GM18517 (cell line): ENCODE measurements around the gene APPL1.
"Not testable (repeated sequence)": the region's sequence is repeated elsewhere in the genome, so short reads cannot be mapped to it uniquely, and the experiment has no call there.

Source experiments
- ATAC-seq: cut with Tn5 transposase; IDR thresholded peaks from one replicate; pipeline ENCODE4 v1.9.1; 2021; ENCODE audit warnings: mild to moderate bottlenecking, moderate library complexity; ENCODE audit not compliant: unreplicated experiment

The APPL1 gene

DNA sequence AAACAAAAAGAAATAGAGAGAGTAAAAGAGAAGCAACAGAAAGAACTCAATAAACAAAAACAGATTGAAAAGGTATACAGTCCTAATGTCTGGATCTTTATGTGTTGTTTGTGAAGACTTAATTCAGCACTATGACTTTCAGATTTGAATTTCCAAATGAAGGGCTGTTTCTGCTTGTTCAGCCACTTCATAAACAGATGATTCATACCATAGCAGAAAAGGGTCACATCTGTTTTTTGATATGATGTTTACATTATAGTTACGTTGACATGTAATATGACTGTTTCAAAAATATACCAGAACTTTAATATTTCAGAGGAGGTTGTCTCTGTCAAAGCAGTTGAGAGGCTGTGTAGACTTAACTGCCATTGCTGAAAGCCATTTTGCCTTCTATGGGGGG, 40.9 kb downstream of the APPL1 start:
- no peak for ATAC-seq

GRCh38 chr3:57274845-57275244, 47.3 kb downstream of the APPL1 start:
- no peak for ATAC-seq

DNA sequence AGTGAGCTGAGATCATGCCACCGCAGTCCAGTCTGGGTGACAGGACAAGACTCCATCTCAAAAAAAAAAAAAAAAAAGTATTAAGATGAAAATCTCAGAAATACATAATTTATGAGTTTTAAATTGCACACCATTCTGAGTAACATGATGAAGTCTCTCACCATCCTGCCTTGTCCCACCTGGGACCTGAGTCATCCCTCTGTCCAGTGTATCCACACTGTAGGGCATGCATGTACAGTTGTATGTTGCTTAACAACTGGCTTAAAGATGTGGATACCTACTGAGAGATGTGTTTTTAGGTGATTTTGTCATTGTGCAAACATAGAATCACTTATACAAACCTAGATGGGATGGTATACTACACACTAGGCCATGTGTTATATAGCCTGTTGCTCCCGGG, 47.9 kb downstream of the APPL1 start:
- no peak for ATAC-seq

GRCh38 chr3:57278237-57278636, 50.7 kb downstream of the APPL1 start:
- ATAC-seq, result no peak

GRCh38 chr3:57279685-57280084, 52.2 kb downstream of the APPL1 start:
- ATAC-seq, result no peak

DNA sequence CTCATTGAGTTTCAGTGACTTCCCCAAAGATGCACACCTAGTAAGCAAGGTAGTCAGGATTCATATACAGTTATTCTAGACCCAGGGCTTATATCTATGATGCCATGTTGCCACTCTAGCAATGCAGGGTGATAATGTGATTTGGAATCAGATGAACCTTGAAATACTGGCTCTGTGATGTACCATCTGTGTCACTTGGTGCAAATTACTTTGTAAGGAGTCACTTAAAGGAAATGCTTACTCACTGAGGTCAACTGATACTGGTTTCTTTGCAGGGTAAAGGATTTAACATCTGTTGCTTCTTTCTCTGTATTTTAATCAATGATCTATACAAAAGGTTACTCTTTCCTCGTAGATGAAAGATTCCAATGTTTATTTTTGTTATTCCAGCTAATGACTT, 54.2 kb downstream of the APPL1 start:
- ATAC-seq, result no peak

- no peak for ATAC-seq
Measured at GRCh38 chr3:57283334-57283733, 55.8 kb downstream of the APPL1 start.

GRCh38 chr3:57287205-57287604, 59.7 kb downstream of the APPL1 start:
- no peak for ATAC-seq

GRCh38 chr3:57288403-57288802, 60.9 kb downstream of the APPL1 start:
- no peak for ATAC-seq

- no peak for ATAC-seq
Measured at GRCh38 chr3:57292159-57292896, 64.8 kb downstream of the APPL1 start, which contains the start of gene ASB14. ASB14 (minus strand) TSS chr3:57292685; CDS start chr3:57292033, 652 bp downstream.

- ATAC-seq, result no peak
Measured at GRCh38 chr3:57292897-57293526, 65.5 kb downstream of the APPL1 start.

DNA sequence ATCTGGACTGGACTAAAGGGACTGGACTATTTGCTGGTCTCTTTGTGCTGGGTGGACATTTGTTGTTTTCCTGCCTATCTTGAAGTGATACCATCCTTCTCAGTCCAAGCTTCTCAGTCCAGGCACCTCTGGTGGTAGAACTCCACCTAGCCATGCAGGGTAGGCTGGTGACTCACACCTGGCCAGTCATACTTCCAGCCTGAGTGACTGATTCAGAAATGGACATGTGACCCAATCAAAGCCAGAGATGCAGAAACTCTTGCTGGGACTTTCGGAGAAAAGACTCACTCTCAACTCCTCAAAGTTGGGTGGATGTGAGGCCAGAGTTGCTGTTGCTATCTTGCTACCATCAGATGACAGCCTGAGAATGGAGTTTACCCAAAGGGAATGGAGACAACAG, 70.5 kb downstream of the APPL1 start:
- no peak for ATAC-seq

GRCh38 chr3:57303520-57303919, 76.0 kb downstream of the APPL1 start:
- ATAC-seq, result not testable (repeated sequence)

DNA sequence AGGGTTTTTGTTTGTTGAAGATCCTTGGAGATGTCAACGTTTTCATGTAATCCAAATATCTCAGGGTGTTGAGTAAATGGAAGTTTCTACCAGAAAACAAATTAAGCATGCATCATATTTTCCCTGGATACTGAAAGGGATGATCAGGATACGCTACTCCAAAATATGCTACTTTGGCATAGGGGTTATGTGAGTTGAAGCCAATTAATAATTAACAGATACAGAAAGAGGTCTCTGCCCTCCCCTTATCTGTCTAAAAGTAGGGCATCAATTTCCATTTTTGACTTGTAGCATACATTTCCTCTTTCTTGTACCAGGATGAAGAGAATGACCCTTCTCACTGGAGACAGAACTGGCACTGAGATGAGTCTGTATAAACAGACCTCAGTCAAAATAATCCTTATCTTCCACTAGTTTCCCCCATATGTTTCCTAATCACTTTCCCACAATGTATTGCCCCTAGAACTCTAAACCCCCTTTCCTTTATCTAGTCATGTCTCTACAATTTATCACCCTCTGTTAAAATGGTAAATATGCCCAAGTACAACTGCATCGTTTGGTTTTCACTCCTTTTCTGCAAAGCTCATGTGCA, 82.3 kb downstream of the APPL1 start:
- no peak for ATAC-seq

DNA sequence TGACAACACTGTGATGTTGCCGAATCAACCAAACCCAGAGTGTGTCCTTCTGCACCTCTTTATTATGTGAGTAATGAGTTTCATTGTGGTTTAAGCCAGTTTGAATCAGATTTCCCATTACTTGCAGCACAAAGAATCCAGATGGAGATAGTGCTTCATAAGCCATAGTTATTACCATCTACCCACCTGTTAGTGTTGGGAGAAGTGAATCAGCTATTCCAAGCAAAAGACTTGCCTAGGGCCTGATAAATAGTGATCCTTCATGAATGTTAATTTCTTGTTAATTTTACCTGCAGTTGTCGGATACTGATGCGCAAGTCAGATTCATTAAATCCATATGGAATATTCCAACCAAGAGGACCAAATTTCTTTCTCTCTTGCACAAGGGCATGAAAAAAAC, 86.7 kb downstream of the APPL1 start:
- ATAC-seq, result no peak
